HUES64 (cell line): ENCODE data around the gene UTP4.

Experiments used
- H3K27ac ChIP-seq: 2 replicates; pipeline ENCODE4 v1.7.0; 2013; ENCODE audit warnings: low read depth, low read length, inconsistent platforms
- H3K27me3 ChIP-seq: 2 replicates; pipeline ENCODE4 v1.6.1; 2013; ENCODE audit warnings: mild to moderate bottlenecking, low read length; ENCODE audit not compliant: insufficient read depth
- H3K36me3 ChIP-seq: 2 replicates; pipeline ENCODE4 v1.6.1; 2013; ENCODE audit warnings: mild to moderate bottlenecking, low read length; ENCODE audit not compliant: insufficient read depth
- H3K4me1 ChIP-seq: 2 replicates; pipeline ENCODE4 v1.6.1; 2013; ENCODE audit warnings: mild to moderate bottlenecking, low read length, moderate library complexity; ENCODE audit not compliant: insufficient read depth
- H3K4me3 ChIP-seq: 2 replicates; pipeline ENCODE4 v1.5.1; 2013; ENCODE audit warnings: mild to moderate bottlenecking, low read length, moderate library complexity
- H3K9ac ChIP-seq: 2 replicates; pipeline ENCODE4 v1.6.1; 2013; ENCODE audit warnings: mild to moderate bottlenecking, low read depth, low read length
- H3K9me3 ChIP-seq: 2 replicates; pipeline ENCODE4 v1.6.1; 2013; ENCODE audit warnings: low read depth, low read length; ENCODE audit not compliant: insufficient read depth
- WGBS: fragments of 150-250, 120-280 bp; methylation state at CpG from one replicate; pipeline ENCODE4 v1.1.7; 2013; ENCODE audit warnings: missing lambda C conversion rate; 5-methylcytosine and 5-hydroxymethylcytosine counted together

UTP4 gene

GRCh38 chr16:69100071-69100691 lies 32.3 kb upstream of the UTP4 start:
- 70% methylated on average over 11 of the region's 11 CpGs for WGBS

GRCh38 chr16:69105501-69106361 lies 26.7 kb upstream of the UTP4 start, which contains the start of gene HAS3:
Gene HAS3, plus strand, starts transcription at chr16:69105653. Its CDS starts 3,743 bp downstream, at chr16:69109396.
- H3K4me1 ChIP-seq: peaks cover 20% of the 10 kb centered on the region
- no peaks in the 10 kb centered on the region for H3K27me3 ChIP-seq
- peak within 1 kb of the TSS; percentile 69 for H3K9ac ChIP-seq
- H3K9me3 ChIP-seq: no peaks in the 10 kb centered on the region
- H3K4me3 ChIP-seq: peak within 1 kb of the TSS; percentile 85
- WGBS: under 1% methylated on average over 80 of the region's 80 CpGs
- H3K36me3 ChIP-seq: peaks cover 18% of the 10 kb centered on the region
- H3K27ac ChIP-seq: peak within 1 kb of the TSS; percentile 68

More at GRCh38 chr16:69100071-69100691, 32.3 kb upstream of the UTP4 start:
- H3K4me3 ChIP-seq: no peak overlapping the region
- H3K4me1 ChIP-seq: peaks cover 26% of the 10 kb centered on the region
- H3K27me3 ChIP-seq: no peaks in the 10 kb centered on the region
- H3K9ac ChIP-seq: no peak overlapping the region
- no peak overlapping the region for H3K27ac ChIP-seq
- no peaks in the 10 kb centered on the region for H3K9me3 ChIP-seq
- H3K36me3 ChIP-seq: no peaks in the 10 kb centered on the region

- Histone ChIP-seq H3K27ac (peak overlapping the region; percentile 68), H3K4me3 (peak overlapping the region; percentile 85), H3K27me3 (no peaks in the 10 kb centered on the region), H3K4me1 (peaks cover 18% of the 10 kb centered on the region), H3K36me3 (peaks cover 27% of the 10 kb centered on the region), H3K9me3 (no peaks in the 10 kb centered on the region), H3K9ac (peak overlapping the region; percentile 69)
- under 1% methylated on average over 55 of the region's 55 CpGs for WGBS
These were observed 25.7 kb upstream of the UTP4 start for GRCh38 chr16:69106491-69107315.

- H3K4me1 ChIP-seq: peaks cover 13% of the 10 kb centered on the region
- H3K9ac ChIP-seq: peak overlapping the region; percentile 69
- peak overlapping the region; percentile 68 for H3K27ac ChIP-seq
- H3K36me3 ChIP-seq: peaks cover 35% of the 10 kb centered on the region
- WGBS: under 1% methylated on average over 52 of the region's 52 CpGs
- H3K27me3 ChIP-seq: no peaks in the 10 kb centered on the region
- H3K4me3 ChIP-seq: peak overlapping the region; percentile 85
- no peaks in the 10 kb centered on the region for H3K9me3 ChIP-seq
These were observed 25.0 kb upstream of the UTP4 start for GRCh38 chr16:69107316-69107962.

GRCh38 chr16:69108064-69108904 lies 24.2 kb upstream of the UTP4 start:
- Histone ChIP-seq H3K27me3 (no peaks in the 10 kb centered on the region), H3K9ac (peak overlapping the region; percentile 69), H3K27ac (peak overlapping the region; percentile 68; the same call in 1 of the 2 replicates), H3K9me3 (no peaks in the 10 kb centered on the region), H3K36me3 (peaks cover 42% of the 10 kb centered on the region), H3K4me1 (peaks cover 8% of the 10 kb centered on the region; the same call in 1 of the 2 replicates), H3K4me3 (peak overlapping the region; percentile 85)
- 11% methylated on average over 9 of the region's 9 CpGs for WGBS

GRCh38 chr16:69108905-69109252 lies 23.6 kb upstream of the UTP4 start:
- peaks cover 48% of the 10 kb centered on the region for H3K36me3 ChIP-seq
- peak overlapping the region; percentile 69; the same call in 1 of the 2 replicates for H3K9ac ChIP-seq
- H3K27ac ChIP-seq: peak overlapping the region; percentile 22; the same call in 1 of the 2 replicates
- H3K4me3 ChIP-seq: peak overlapping the region; percentile 85
- H3K27me3 ChIP-seq: no peaks in the 10 kb centered on the region
- 84% methylated on average over 4 of the region's 4 CpGs for WGBS
- peaks cover 8% of the 10 kb centered on the region; the same call in 1 of the 2 replicates for H3K4me1 ChIP-seq
- no peaks in the 10 kb centered on the region for H3K9me3 ChIP-seq

- no peak overlapping the region for H3K9ac ChIP-seq
- peaks cover 56% of the 10 kb centered on the region for H3K36me3 ChIP-seq
- peaks cover 8% of the 10 kb centered on the region; the same call in 1 of the 2 replicates for H3K4me1 ChIP-seq
- WGBS: 96% methylated on average over 47 of the region's 48 CpGs
- H3K4me3 ChIP-seq: no peak overlapping the region
- no peaks in the 10 kb centered on the region for H3K9me3 ChIP-seq
- H3K27ac ChIP-seq: no peak overlapping the region
- H3K27me3 ChIP-seq: no peaks in the 10 kb centered on the region
These were observed 22.8 kb upstream of the UTP4 start for GRCh38 chr16:69109486-69110270.

- Histone ChIP-seq H3K27me3 (no peaks in the 10 kb centered on the region), H3K27ac (no peak overlapping the region), H3K36me3 (peaks cover 63% of the 10 kb centered on the region), H3K9ac (no peak overlapping the region), H3K9me3 (no peaks in the 10 kb centered on the region), H3K4me1 (peaks cover 8% of the 10 kb centered on the region; the same call in 1 of the 2 replicates), H3K4me3 (no peak overlapping the region)
- 95% methylated on average over 7 of the region's 7 CpGs for WGBS
These were observed 22.0 kb upstream of the UTP4 start for GRCh38 chr16:69110406-69110805.

GRCh38 chr16:69111216-69111875 lies 21.1 kb upstream of the UTP4 start:
- Histone ChIP-seq H3K27ac (no peak overlapping the region), H3K9ac (no peak overlapping the region), H3K27me3 (no peaks in the 10 kb centered on the region), H3K9me3 (no peaks in the 10 kb centered on the region), H3K4me1 (peaks cover 8% of the 10 kb centered on the region; the same call in 1 of the 2 replicates), H3K36me3 (peaks cover 72% of the 10 kb centered on the region), H3K4me3 (no peak overlapping the region)
- WGBS: 90% methylated on average over 6 of the region's 6 CpGs
